ENCODE data around the gene OSER1.
"Not testable (repeated sequence)": the region's sequence is repeated elsewhere in the genome, so short reads cannot be mapped to it uniquely, and the experiment has no call there.

OSER1 gene

DNA sequence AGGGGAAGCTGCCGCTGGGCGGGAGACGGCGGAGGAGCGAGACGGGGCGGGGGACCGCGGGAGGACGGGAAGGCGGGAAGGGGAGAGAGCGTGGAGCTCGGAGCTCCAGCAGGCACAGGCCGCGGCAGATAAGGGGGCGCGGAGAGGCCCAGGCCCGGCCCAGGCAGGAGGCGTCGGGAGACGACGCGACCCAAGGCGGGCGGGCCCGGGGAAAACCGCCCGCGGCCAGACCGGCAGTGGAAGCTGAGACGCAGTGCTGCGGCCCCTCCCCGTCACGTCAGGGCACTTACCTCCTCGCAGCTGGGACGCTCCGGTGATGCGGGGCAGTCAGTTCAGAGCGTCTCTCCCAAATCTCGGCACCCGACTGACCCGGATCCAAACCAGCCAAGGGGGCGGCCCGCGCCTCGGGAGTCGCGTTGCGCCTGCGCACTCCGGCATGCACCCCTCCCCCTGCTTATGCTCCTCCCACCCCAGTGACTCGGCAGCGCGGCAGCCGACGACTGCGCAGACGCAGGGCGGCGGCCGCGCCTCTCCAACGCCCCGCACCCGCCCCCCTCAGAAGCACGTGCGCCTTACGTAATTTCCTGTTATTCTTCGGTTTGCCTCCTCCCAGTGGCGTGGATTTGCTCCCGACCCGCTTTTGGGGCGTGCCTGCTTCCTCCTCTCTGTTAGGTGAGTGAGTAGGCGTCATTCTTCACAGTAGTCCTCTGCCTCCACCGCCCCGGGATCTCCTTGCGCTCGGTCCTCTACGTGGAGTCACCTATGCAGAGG lies at the start of gene OSER1:
TSS of gene OSER1 (minus strand) at position 366 of the 771 bp plus-strand sequence. CDS start 3,814 bp downstream, outside the sequence.
- peak; percentile 99 for DNase-seq (ENCODE audit: low spot score)

DNA sequence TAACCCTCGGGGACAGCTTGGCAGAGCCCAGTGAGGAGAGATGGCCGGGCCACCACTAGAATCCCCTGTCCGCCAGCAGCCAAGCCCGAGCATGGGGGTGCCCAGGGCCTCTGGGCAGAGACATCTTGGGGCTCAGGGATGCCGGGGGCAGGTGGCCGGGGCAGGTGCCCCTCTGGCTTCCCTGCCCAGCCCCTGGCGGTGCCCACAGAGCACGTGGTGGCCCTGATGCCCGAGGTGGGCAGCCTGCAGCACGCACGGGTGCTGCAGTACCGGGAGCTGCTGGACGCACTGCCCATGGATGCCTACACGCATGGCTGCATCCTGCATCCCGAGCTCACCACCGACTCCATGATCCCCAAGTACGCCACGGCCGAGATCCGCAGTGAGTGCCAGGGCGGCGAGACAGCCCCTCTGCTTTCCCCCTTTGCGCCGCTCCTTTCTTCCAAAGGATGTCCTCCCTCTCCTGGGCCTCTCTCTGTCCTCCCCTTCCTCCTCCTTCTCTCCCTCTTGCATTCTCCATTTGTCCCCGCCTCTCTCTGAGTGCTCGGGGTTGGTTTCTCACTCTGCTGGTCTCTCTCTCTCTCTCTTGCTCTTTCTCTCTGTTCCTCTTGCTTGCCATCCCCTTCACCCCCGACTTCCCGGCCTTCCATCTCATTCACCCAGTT lies 47.8 kb upstream of the OSER1 start:
- DNase-seq (ENCODE audit: low spot score), result no peak

GRCh38 chr20:44256961-44257360 lies 46.4 kb upstream of the OSER1 start:
- no peak for DNase-seq (ENCODE audit: low spot score)

- DNase-seq (ENCODE audit: low spot score), result no peak
These were observed 45.4 kb upstream of the OSER1 start for GRCh38 chr20:44255942-44256341.

GRCh38 chr20:44254073-44254472 lies 43.5 kb upstream of the OSER1 start:
- no peak for DNase-seq (ENCODE audit: low spot score)

DNA sequence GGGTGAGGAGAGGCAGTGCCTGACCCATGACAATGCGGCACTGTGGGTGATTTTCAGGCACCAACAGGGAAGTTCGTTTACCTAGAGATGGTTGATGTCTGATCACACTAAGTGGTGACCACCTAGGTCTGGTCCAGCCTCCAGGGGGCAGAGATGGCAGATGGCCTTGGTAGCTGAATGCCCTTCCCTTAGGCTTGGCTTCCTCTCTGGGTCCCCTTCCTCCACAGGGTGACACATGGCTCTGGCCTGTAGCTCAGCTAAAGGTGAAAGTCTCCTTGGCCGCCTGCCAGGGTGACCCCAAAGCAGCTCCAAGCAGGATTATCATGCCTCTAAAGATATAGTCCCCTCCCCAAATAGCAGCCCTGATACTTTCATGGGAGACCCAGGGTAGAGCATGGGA lies 43.0 kb upstream of the OSER1 start:
- no peak for DNase-seq (ENCODE audit: low spot score)

GRCh38 chr20:44251284-44251683 lies 40.7 kb upstream of the OSER1 start:
- DNase-seq (ENCODE audit: low spot score), result no peak

GRCh38 chr20:44248410-44248759 lies 37.8 kb upstream of the OSER1 start:
- DNase-seq (ENCODE audit: low spot score), result no peak

DNA sequence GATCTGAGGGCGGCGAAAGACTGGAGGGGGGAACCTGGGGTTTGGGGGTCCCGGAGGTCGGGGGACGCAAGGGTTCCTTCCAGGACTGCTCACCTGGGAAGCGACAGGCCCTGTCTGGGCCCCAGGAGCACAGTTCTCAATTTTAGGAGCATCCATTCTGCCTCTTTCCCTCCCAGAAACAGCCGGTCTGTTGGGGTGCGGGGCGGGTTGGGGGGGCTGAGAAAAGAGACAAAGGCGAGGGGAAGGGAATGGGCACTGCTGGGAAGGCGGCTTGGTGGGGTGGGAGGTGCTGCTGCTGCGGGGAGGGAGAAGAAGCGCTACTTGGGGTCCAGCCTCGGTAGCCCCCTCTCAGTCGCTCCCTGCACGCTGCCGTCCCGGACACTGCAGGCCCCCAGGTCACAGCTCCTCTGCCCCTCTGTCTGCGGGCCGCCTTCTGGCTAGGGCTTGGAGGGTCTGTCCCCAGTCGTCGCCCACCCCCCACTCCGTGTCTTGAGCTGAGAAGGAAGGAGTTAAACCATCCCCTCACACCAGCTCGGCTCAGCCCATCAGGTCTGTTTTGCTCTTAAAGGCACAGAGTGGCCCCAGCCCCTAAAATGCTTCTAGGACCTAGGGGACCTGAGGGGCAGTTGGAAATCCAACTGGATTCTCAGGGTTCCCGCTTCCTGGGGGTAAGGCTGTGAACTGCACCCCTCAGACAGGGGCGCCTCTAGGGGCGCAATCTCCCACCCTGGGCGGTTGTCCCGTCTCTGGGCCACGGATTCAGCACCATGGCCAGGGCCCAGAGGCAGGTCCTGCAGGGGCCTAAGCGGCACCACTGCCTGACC lies 37.2 kb upstream of the OSER1 start:
- no peak for DNase-seq (ENCODE audit: low spot score)

GRCh38 chr20:44247131-44247571 lies 36.6 kb upstream of the OSER1 start, which contains the start of gene GDAP1L1:
TSS of gene GDAP1L1 (plus strand) at chr20:44247308. CDS start at chr20:44247335, 27 bp downstream.
- no peak for DNase-seq (ENCODE audit: low spot score)

DNA sequence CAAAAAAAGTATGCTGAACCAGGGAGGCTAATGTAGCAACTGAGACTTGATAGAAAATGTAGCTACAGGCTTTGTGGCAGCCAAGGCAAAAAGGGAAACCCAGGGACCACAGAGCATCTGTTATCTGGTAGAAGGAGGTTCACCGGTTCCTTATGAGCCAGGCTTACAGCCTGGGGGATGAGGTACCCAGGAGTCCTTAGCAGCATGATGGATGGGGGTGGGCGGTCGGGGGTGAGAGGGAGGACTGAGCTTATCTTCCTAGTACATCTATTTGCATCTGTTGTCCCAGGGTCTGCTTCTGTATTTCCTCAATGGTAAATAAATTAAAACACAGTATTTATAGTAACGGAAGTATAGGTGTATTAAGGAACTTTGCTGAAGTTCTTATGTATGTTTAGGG lies 35.4 kb upstream of the OSER1 start:
- DNase-seq (ENCODE audit: low spot score), result no peak

- DNase-seq (ENCODE audit: low spot score), result no peak
These were observed 31.2 kb upstream of the OSER1 start for GRCh38 chr20:44241796-44242195.

DNA sequence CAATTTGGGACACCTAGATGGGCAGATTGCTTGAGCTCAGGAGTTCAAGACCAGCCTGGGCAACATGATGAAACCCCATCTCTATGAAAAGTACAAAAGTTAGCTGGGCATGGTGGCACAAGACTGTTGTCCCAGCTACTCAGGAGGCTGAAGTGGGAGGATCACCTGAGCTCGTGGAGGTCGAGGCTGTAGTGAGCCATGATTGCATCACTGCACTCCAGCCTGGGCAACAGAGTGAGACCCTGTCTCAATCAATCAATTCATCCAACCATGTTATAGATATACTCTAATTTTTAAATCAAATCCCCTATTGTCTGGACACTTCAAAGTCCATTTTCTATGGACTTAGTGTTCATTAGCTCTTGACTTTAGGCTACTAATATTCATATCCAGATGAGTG lies 26.3 kb upstream of the OSER1 start:
- DNase-seq (ENCODE audit: low spot score), result not testable (repeated sequence)

GRCh38 chr20:44235702-44236101 lies 25.1 kb upstream of the OSER1 start:
- no peak for DNase-seq (ENCODE audit: low spot score)

DNA sequence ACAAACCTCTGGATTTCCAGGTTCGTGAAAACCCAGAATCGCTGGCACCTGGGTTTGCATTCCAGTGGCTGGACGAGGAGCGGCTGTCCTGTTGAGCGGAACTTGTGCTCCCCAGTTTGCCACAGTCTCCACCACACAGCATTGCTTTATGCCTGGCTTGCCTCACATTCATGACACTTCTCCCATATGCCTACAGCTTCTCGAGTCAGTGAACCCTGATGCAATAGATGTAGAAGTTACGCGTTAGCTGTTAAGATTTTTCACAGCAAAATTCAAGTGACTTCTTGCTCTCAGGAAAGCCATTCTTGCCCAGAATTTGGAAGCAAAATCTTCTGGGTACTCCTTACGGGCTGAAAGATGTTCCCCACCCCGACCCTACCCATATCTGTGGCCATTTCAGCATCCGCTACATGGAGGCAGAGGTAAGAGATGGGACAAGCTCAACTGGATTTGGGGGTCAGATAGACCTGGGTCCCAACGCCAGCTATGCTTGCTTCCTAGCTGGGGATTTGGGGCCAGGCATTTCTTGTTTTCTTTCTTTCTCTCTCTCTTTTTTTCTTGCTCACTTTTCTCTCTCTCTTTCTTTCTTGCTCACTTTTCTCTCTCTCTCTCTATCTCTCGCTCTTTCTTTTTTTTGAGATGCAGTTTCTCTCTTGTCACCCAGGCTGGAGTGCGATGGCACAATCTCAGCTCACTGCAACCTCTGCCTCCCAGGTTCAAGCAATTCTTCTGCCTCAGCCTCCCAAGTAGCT lies 24.2 kb upstream of the OSER1 start:
- DNase-seq (ENCODE audit: low spot score), result no peak

DNA sequence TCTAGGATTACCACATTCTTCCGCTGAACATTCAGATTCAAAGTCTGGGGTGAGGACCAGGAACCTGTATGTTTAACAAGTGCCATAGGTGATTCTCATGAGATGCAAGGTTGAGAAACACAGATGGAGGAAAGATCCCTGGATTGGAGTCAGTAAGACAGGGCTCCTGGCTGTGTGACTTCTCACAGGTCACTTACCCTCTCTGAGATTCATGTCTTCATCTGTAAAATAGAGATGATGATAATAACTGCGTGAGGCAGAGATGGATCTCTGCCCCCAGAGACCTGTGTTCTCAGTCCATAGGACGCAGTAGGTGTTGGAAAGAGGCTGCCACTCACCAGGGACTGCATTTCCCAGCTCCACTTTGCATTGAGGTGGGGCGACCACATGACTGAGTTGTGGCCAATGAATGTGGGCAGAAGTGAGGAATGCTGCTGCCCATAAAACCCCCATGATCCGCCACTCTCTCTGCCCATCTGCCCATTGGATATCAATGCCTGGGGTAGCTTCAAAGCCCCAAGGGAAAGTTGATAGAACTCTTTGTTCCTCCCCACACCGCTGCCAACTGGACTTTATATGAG lies 23.0 kb upstream of the OSER1 start:
- DNase-seq (ENCODE audit: low spot score), result no peak

GRCh38 chr20:44232469-44232856 lies 21.9 kb upstream of the OSER1 start:
- not testable (repeated sequence) for DNase-seq (ENCODE audit: low spot score)

- DNase-seq (ENCODE audit: low spot score), result no peak
These were observed 21.3 kb upstream of the OSER1 start for GRCh38 chr20:44231713-44232468.

GRCh38 chr20:44231193-44231592 lies 20.6 kb upstream of the OSER1 start:
- DNase-seq (ENCODE audit: low spot score), result no peak

DNA sequence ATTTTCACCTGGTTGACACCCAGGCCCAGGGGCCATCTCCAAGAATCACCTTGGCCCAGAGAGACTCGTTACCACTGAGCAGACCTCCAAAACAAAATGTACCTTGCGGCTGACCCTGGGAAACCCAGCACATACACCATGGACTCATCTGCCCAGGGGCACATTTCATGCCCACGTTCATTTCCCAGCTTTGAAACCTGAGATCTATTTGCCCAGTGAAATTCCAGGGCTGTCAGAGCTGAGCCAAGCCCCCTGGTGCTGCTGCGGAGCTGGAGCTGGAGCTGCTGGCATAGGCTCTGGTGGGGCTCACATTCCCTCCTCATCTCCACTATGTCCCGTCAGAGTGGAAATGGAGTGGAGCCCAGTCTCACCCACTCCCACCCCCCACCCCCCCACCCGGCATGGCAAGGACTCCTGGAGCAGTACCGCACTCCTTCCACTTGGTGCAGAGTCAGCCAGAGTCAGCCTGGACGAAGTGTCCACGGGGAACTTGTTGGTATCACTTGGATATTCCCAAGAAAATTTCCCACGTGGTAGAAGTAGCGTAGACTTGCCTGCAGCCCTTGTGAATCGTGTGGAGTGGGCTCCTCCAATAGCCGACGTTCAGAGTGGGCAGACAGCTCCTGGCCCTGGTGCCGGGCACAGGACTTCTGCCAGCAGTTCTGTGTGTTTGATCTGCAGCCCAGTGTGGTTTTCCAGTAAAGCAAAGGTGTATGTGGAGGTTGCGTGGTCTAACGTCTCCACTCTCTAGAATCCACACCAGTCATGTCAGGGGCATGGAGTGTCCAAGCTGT lies 18.1 kb upstream of the OSER1 start:
- no peak for DNase-seq (ENCODE audit: low spot score)
